MM.1S (cell line): Measurements from ENCODE around the gene HYDIN.

ENCODE experiments used
- EZH2 ChIP-seq: fragments of 300-600 bp; sonication (generic); optimal IDR thresholded peaks from 2 replicates; pipeline ENCODE3; 2017; ENCODE audit warnings: low read depth, mild to moderate bottlenecking, antibody characterized with exemption, low read length, mixed read lengths
- EZH2phosphoT487 ChIP-seq: fragments of 300-600 bp; sonication (generic); IDR thresholded peaks from 2 replicates; pipeline ENCODE4 v1.6.1; 2018; ENCODE audit warnings: antibody characterized with exemption, low read length

GRCh38 chr16:70759666-70760065 is 470.9 kb downstream of the HYDIN start:
- TF ChIP-seq EZH2phosphoT487 (no peak), EZH2 (no peak)
